Esophagus muscularis mucosa (tissue), 4 donors: ENCODE measurements around the gene XIRP2. TPM values are rescaled to one million over a fixed set of nuclear protein-coding genes. Genes with fewer than 3 reads are reported as not detected.

Experiments
- DNase-seq: peaks from one replicate; pipeline ENCODE4 v3.0.0-alpha.2; 2017; ENCODE audit errors: extremely low spot score
- H3K27ac ChIP-seq, 4 donors: fragments of 200-600 bp; sonication (generic); replicated peaks in 1 of 4; 1 replicate in 3 of 4; 2 replicates in 1 of 4; pipeline ENCODE4 v1.5.1; 2016 to 2019; ENCODE audit warnings: mild to moderate bottlenecking in 1 of 4
- H3K27me3 ChIP-seq, 4 donors: fragments of 200-600 bp; sonication (generic); one replicate each; pipeline versions ENCODE4 v1.5.1 to v1.6.0; 2016 to 2019
- H3K36me3 ChIP-seq, 4 donors: fragments of 200-600 bp; sonication (generic); one replicate each; pipeline ENCODE4 v1.5.1; 2016 to 2019
- H3K4me1 ChIP-seq, 4 donors: fragments of 200-600 bp; sonication (generic); one replicate each; pipeline ENCODE4 v1.5.1; 2016 to 2019
- H3K4me3 ChIP-seq, 4 donors: fragments of 200-600 bp; sonication (generic); 1 replicate in 2 of 4; 2 replicates in 2 of 4; pipeline ENCODE4 v1.5.1; 2016 to 2019; ENCODE audit warnings: mild to moderate bottlenecking in 4 of 4, moderate library complexity in 1 of 4
- H3K9me3 ChIP-seq, 4 donors: fragments of 200-600 bp; sonication (generic); 1 replicate in 3 of 4; 2 replicates in 1 of 4; pipeline ENCODE4 v1.5.1; 2016 to 2019
- CTCF ChIP-seq, 3 experiments: fragments of 200-600 bp in 2 of 3; fragments of 450-650 bp in 1 of 3; sonication (generic) in 2 of 3; IDR thresholded peaks; one replicate each; pipeline ENCODE4 v1.5.1; 2017 to 2019; ENCODE audit warnings: antibody characterized with exemption in 3 of 3, mild to moderate bottlenecking in 2 of 3, moderate library complexity in 1 of 3
- EP300 ChIP-seq: sonication (generic); formaldehyde crosslinking; IDR thresholded peaks from one replicate; pipeline ENCODE4 v1.6.1; 2017; ENCODE audit warnings: antibody characterized with exemption
- POLR2A ChIP-seq: fragments of 450-650 bp; IDR thresholded peaks from one replicate; pipeline ENCODE4 v1.6.1; 2017; ENCODE audit warnings: antibody characterized with exemption, moderate library complexity, mild to moderate bottlenecking, low read depth
- POLR2AphosphoS5 ChIP-seq, 2 donors: sonication (generic); formaldehyde crosslinking; IDR thresholded peaks; one replicate each; pipeline ENCODE4 v1.6.1; 2017; ENCODE audit warnings: antibody characterized with exemption in 2 of 2
- WGBS: methylation state at CpG from one replicate; pipeline ENCODE4 v1.1.5; 2018; 5-methylcytosine and 5-hydroxymethylcytosine counted together
- intact Hi-C: fragments of 100-400 bp; cut with DNase I; formaldehyde crosslinking; loops from one replicate; pipeline ENCODE4 v1.15.1; 2023
- total RNA-seq, 4 donors: library from RNA; depleted of rRNA; stranded (reverse); fragments of >200 nt; gene quantifications; one replicate each; pipeline versions ENCODE4 v1.1.0 to v1.2.1, GENCODE V29; 2016

XIRP2 gene
- total RNA-seq, 4 donors from 2014 or later: 0.06 TPM; not detected in 3

- Histone ChIP-seq H3K4me1 (peaks cover 20 to 29% (median 25%) of the 10 kb centered on the region in 4 donors), H3K27me3 (peaks cover 0 to 58% (median 20%) of the 10 kb centered on the region in 4 donors), H3K4me3 (peak overlapping the region; percentile 70 to 91 (median 82)), H3K27ac (peak overlapping the region; percentile 63 to 86 (median 82)), H3K9me3 (no peaks in the 10 kb centered on the region), H3K36me3 (no peaks in the 10 kb centered on the region)
- under 1% methylated on average over 20 of the region's 68 CpGs for WGBS
- TF ChIP-seq EP300 (no peak), POLR2A (no peak), CTCF (IDR thresholded peaks at IDR 0.05) (no peak)
- intact Hi-C loops: loop anchor here (10.0 kb wide), 1 partner anchor 952 kb away; the partner anchor contains the start of gene STK39
- DNase-seq: no peak
Measured at GRCh38 chr2:167293172-167293781, 405.0 kb downstream of the XIRP2 start.

GRCh38 chr2:167293943-167294775, 405.9 kb downstream of the XIRP2 start:
- H3K4me3 ChIP-seq: peak overlapping the region; percentile 70 to 91 (median 82)
- TF ChIP-seq POLR2AphosphoS5 (IDR thresholded peaks at IDR 0.05) (no peak), EP300 (no peak), POLR2A (no peak), CTCF (IDR thresholded peaks at IDR 0.05) (no peak)
- WGBS: under 1% methylated on average over 24 of the region's 39 CpGs
- H3K27me3 ChIP-seq: peaks cover 0 to 65% (median 20%) of the 10 kb centered on the region in 4 donors
- no peaks in the 10 kb centered on the region for H3K9me3 ChIP-seq
- peaks cover 20 to 29% (median 25%) of the 10 kb centered on the region in 4 donors for H3K4me1 ChIP-seq
- intact Hi-C loops: loop anchor here (10.0 kb wide), 1 partner anchor 951 kb away; the partner anchor contains the start of gene STK39
- no peak for DNase-seq
- no peaks in the 10 kb centered on the region for H3K36me3 ChIP-seq
- no peak overlapping the region for H3K27ac ChIP-seq

GRCh38 chr2:167294776-167295140, 406.5 kb downstream of the XIRP2 start:
- Histone ChIP-seq H3K36me3 (no peaks in the 10 kb centered on the region), H3K27ac (no peak overlapping the region), H3K4me1 (peaks cover 20 to 29% (median 25%) of the 10 kb centered on the region in 4 donors), H3K27me3 (peaks cover 0 to 71% (median 22%) of the 10 kb centered on the region in 4 donors), H3K9me3 (no peaks in the 10 kb centered on the region), H3K4me3 (peak overlapping the region; percentile 70 to 91 (median 82))
- DNase-seq: no peak
- 15% methylated on average over 5 of the region's 5 CpGs for WGBS
- intact Hi-C loops: loop anchor here (10.0 kb wide), 1 partner anchor 950 kb away; the partner anchor contains the start of gene STK39
- no peak for TF ChIP-seq EP300
- no peak for TF ChIP-seq POLR2AphosphoS5 (IDR thresholded peaks at IDR 0.05)
- TF ChIP-seq CTCF (IDR thresholded peaks at IDR 0.05): no peak
- no peak for TF ChIP-seq POLR2A

- Histone ChIP-seq H3K4me1 (peaks cover 17 to 25% (median 22%) of the 10 kb centered on the region in 4 donors), H3K27me3 (peaks cover 0 to 75% (median 24%) of the 10 kb centered on the region in 4 donors), H3K36me3 (no peaks in the 10 kb centered on the region), H3K9me3 (no peaks in the 10 kb centered on the region), H3K27ac (no peak overlapping the region), H3K4me3 (no peak overlapping the region)
- intact Hi-C loops: loop anchor here (10.0 kb wide), 1 partner anchor 948 kb away; the partner anchor contains the start of gene STK39
- DNase-seq: no peak
- TF ChIP-seq POLR2AphosphoS5 (IDR thresholded peaks at IDR 0.05) (no peak), POLR2A (no peak), EP300 (no peak), CTCF (IDR thresholded peaks at IDR 0.05) (no peak)
- WGBS: 95% methylated on average over 1 of the region's 1 CpG
Measured at GRCh38 chr2:167297292-167297691, 409.0 kb downstream of the XIRP2 start.
